Activated CD8-positive, alpha-beta T cell treated with anti-CD3 and anti-CD28 coated beads for 36 hours (primary cell): ENCODE data around the gene MED9. TPM values are rescaled to one million over a fixed set of nuclear protein-coding genes. Genes with fewer than 3 reads are reported as not detected.

ENCODE experiments used
- ATAC-seq: fragments of 200-7000 bp; cut with Tn5 transposase; one replicate; pipeline ENCODE4 v1.10.0; 2021; ENCODE audit warnings: mild to moderate bottlenecking, moderate library complexity
- CTCF ChIA-PET: fragments of 350-600 bp; sonication (Branson Sonifier 250); formaldehyde crosslinking; loops from one replicate; lab custom pipeline; 2021; ENCODE audit warnings: antibody characterized with exemption; lab: Charles Lee
- POLR2A ChIA-PET: fragments of 350-600 bp; sonication (Branson Sonifier 250); formaldehyde crosslinking; loops from one replicate; lab custom pipeline; 2021; ENCODE audit warnings: antibody characterized with exemption; lab: Charles Lee
- DNase-seq: peaks from one replicate; pipeline ENCODE4 v3.0.0-alpha.2; 2020
- H3K27ac Mint-ChIP-seq: one replicate; pipeline ENCODE4 v1.8.0; 2021; ENCODE audit warnings: mild to moderate bottlenecking, mixed read lengths
- H3K27me3 Mint-ChIP-seq: one replicate; pipeline ENCODE4 v1.8.0; 2021; ENCODE audit warnings: mixed read lengths
- H3K36me3 Mint-ChIP-seq: one replicate; pipeline ENCODE4 v1.8.0; 2021; ENCODE audit warnings: low read depth, mixed read lengths
- H3K4me1 Mint-ChIP-seq: one replicate; pipeline ENCODE4 v1.8.0; 2021; ENCODE audit warnings: low read depth, mixed read lengths
- H3K4me3 Mint-ChIP-seq: one replicate; pipeline ENCODE4 v1.8.0; 2021; ENCODE audit warnings: mild to moderate bottlenecking, moderate library complexity, mixed read lengths
- H3K9me3 Mint-ChIP-seq: one replicate; pipeline ENCODE4 v1.8.0; 2021; ENCODE audit warnings: mixed read lengths
- CTCF ChIP-seq: fragments of 200-600 bp; IDR thresholded peaks from one replicate; pipeline ENCODE4 v1.8.0; 2022; ENCODE audit warnings: antibody characterized with exemption, mild to moderate bottlenecking
- intact Hi-C: fragments of 100-400 bp; cut with micrococcal nuclease; formaldehyde crosslinking; loops from one replicate; pipeline ENCODE4 v1.10.0; 2022
- total RNA-seq, 2 experiments: library from RNA; stranded (reverse); gene quantifications; one replicate each; pipeline ENCODE4 v1.2.3, GENCODE V29; 2021

MED9 gene
- total RNA-seq, 2 experiments from 2014 or later: 14.2 to 14.7 TPM

- Mint-ChIP-seq H3K27me3 (no peaks in the 10 kb centered on the region), H3K36me3 (no peaks in the 10 kb centered on the region), H3K4me3 (no peak overlapping the region), H3K9me3 (no peaks in the 10 kb centered on the region), H3K27ac (no peak overlapping the region), H3K4me1 (peaks cover 4% of the 10 kb centered on the region)
- intact Hi-C loops: no loop called here
- POLR2A ChIA-PET: no interaction called here
- CTCF ChIA-PET: interaction anchor here (2.0 kb wide), 1 partner anchor 9 kb away, joined by 11 read pairs; the partner anchor contains the start of gene RASD1
- no peak for TF ChIP-seq CTCF
- no peak for ATAC-seq
- DNase-seq: no peak
Observed at GRCh38 chr17:17505151-17505550, 28.4 kb downstream of the MED9 start.

GRCh38 chr17:17505610-17506171 is 28.9 kb downstream of the MED9 start:
- H3K36me3 Mint-ChIP-seq: no peaks in the 10 kb centered on the region
- intact Hi-C loops: no loop called here
- H3K9me3 Mint-ChIP-seq: no peaks in the 10 kb centered on the region
- no peak for DNase-seq
- no peaks in the 10 kb centered on the region for H3K27me3 Mint-ChIP-seq
- no peak for ATAC-seq
- POLR2A ChIA-PET: no interaction called here
- no peak overlapping the region for H3K27ac Mint-ChIP-seq
- H3K4me3 Mint-ChIP-seq: no peak overlapping the region
- TF ChIP-seq CTCF: no peak
- CTCF ChIA-PET: interaction anchor here (2.0 kb wide), 1 partner anchor 9 kb away, joined by 11 read pairs; the partner anchor contains the start of gene RASD1
- H3K4me1 Mint-ChIP-seq: peaks cover 9% of the 10 kb centered on the region

GRCh38 chr17:17506181-17506741 is 29.5 kb downstream of the MED9 start:
- Mint-ChIP-seq H3K9me3 (no peaks in the 10 kb centered on the region), H3K4me3 (no peak overlapping the region), H3K4me1 (peaks cover 14% of the 10 kb centered on the region), H3K27me3 (no peaks in the 10 kb centered on the region), H3K36me3 (no peaks in the 10 kb centered on the region), H3K27ac (no peak overlapping the region)
- ATAC-seq: no peak
- ChIA-PET POLR2A (interaction anchor here (1.0 kb wide), 1 partner anchor 9 kb away, joined by 3 read pairs; no protein-coding TSS in a partner anchor), CTCF (interaction anchor here (1.1 to 2.0 kb wide), 2 partner anchors 9 to 10 kb away, joined by 4 to 11 read pairs; partner anchors contain the start of gene RASD1)
- DNase-seq: no peak
- intact Hi-C loops: no loop called here
- no peak for TF ChIP-seq CTCF

GRCh38 chr17:17506893-17507464 is 30.2 kb downstream of the MED9 start:
- ATAC-seq: no peak
- no peaks in the 10 kb centered on the region for H3K9me3 Mint-ChIP-seq

More at GRCh38 chr17:17506893-17507464, 30.2 kb downstream of the MED9 start:
- CTCF ChIA-PET: interaction anchor here (1.1 kb wide), 1 partner anchor 10 kb away, joined by 4 read pairs; no protein-coding TSS in a partner anchor
- no peak for DNase-seq
- Mint-ChIP-seq H3K27ac (no peak overlapping the region), H3K36me3 (no peaks in the 10 kb centered on the region), H3K4me3 (no peak overlapping the region), H3K27me3 (no peaks in the 10 kb centered on the region), H3K4me1 (peaks cover 14% of the 10 kb centered on the region)
- no peak for TF ChIP-seq CTCF
- intact Hi-C loops: no loop called here
- POLR2A ChIA-PET: interaction anchor here (1.0 kb wide), 1 partner anchor 10 kb away, joined by 3 read pairs; no protein-coding TSS in a partner anchor
